ENCODE results near the gene SULT2B1.

Gene SULT2B1

DNA sequence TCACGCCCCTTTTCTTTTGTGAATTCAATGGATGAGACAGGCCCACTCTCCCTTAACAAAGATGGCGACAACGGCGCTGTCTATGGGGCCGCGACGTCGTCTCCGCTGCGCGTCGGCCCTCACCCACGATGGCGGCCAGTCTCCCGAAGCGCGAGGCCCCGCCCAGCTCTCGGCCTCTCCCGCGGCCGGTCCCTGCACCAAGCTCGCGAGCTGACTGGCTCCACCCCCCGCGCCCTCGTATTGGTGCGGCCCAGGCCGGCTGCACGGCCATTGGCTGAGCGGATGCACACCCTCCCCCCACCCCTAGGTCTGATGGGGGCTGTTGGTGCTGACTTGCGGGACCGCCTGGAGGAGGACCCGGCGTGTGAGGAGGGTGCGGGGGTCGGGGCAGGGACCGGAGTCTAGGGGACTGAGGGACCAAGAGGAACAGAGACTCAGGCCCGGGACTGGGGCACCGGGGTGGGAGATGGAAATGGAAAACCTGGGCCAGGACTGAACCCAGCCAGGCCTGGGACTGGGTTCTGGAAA is 72.2 kb downstream of the SULT2B1 start:
- Histone ChIP-seq H3K18ac (ENCODE audit: low read length) (peak overlapping the region; percentile 93), H2BK12ac (ENCODE audit: low read length) (peak overlapping the region; percentile 30), H3K4me2 (ENCODE audit: insufficient read depth, low read length, poor library complexity, severe bottlenecking) (peak overlapping the region; percentile 91), H3K27me3 (ENCODE audit: control insufficient read depth in 3 of 3, insufficient read depth in 3 of 3, low read depth in 1 of 3, low read length in 3 of 3) (no peaks in the 10 kb centered on the region), H3K27ac (replicated peaks; ENCODE audit: low read length) (peak overlapping the region; percentile 76), H3K4ac (ENCODE audit: low read length) (peak overlapping the region; percentile 77), H3K9ac (ENCODE audit: low read depth, low read length, poor library complexity) (peak overlapping the region; percentile 92), H4K91ac (ENCODE audit: low read depth, low read length, poor library complexity) (no peak overlapping the region), H2BK120ac (ENCODE audit: low read depth, low read length) (peak overlapping the region; percentile 49), H2BK5ac (ENCODE audit: low read length) (peak overlapping the region; percentile 98), H3K14ac (ENCODE audit: low read length) (no peak overlapping the region), H3K23ac (ENCODE audit: low read depth, low read length, poor library complexity) (peak overlapping the region; percentile 94), H3K36me3 (replicated peaks in 1 of 2; ENCODE audit: control insufficient read depth in 2 of 2, insufficient read depth in 2 of 2, low read length in 2 of 2) (peaks cover 2 to 31% of the 10 kb centered on the region in 2 donors), H2AFZ (ENCODE audit: low read length) (peak overlapping the region; percentile 75), H3K4me1 (ENCODE audit: control insufficient read depth in 2 of 2, insufficient read depth in 1 of 2, low read depth in 1 of 2, low read length in 2 of 2) (peaks cover 5 to 13% of the 10 kb centered on the region in 2 donors), H3K4me3 (ENCODE audit: low read length in 2 of 2) (peak overlapping the region; percentile 55 to 80), H2BK15ac (ENCODE audit: low read length) (peak overlapping the region; percentile 99), H2AK5ac (ENCODE audit: low read depth, low read length) (peak overlapping the region; percentile 95), H3K79me1 (ENCODE audit: low read depth, low read length) (peaks cover 8% of the 10 kb centered on the region), H3K9me3 (replicated peaks in 1 of 2; ENCODE audit: control insufficient read depth in 2 of 2, insufficient read depth in 1 of 2, low read depth in 1 of 2, low read length in 2 of 2) (no peaks in the 10 kb centered on the region), H4K8ac (ENCODE audit: low read depth, low read length) (no peak overlapping the region)
- peak; percentile 97 for DNase-seq (ENCODE audit: low spot score)
- WGBS, 2 donors (ENCODE audit: extremely low coverage in 2 of 2, insufficient read length in 2 of 2, insufficient replicate concordance in 1 of 2), result no CpG with 5 or more reads among the region's 40 CpGs

DNA sequence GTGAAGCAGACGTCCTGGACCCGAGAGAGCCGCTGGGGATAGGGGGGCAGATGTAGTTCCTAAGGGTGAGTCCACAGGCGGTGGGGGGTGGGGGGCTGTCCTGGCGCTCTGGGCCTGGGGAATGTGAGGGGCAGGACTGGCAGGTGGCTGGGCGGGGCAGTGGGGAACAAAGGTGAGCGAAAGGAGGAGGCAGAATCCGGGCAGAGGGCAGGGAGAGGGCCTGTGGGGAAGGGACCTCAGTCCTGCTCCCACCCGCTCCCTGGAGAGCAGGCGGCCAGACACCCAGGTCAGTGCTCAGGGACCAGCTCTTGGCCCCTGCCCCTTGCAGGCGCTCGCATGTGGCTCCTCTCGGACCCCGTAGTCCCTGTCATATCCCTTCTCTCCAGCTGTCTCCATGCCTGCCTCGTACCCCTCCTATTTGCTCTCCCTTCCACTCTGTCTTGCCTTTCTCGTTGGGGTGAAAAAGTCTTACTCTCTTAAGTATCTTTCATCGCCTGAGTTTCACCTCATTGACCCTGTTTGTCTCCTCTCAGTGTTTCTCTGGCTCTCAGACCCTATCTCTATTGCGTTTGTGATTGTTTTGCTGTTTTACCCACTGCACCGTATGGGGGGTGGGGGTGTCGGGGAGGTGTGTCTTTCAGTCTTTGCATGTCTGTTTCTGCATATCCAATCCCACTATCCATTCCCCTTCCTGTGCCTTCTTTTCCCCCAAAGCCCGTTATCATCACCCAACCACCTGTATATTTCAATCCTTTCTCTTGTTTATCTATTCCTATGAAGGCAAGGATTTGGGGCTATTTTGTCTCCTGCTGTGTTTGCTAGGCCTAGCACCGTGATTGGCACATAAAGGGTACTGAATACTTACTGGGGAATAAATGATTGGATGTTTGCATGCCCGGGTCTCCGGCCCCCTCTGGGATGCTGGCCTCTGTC is 73.1 kb downstream of the SULT2B1 start:
- Histone ChIP-seq H2AFZ (ENCODE audit: low read length) (peak overlapping the region; percentile 68), H3K4me1 (ENCODE audit: control insufficient read depth in 2 of 2, insufficient read depth in 1 of 2, low read depth in 1 of 2, low read length in 2 of 2) (peaks cover 8 to 13% of the 10 kb centered on the region in 2 donors), H2BK120ac (ENCODE audit: low read depth, low read length) (peak overlapping the region; percentile 49), H2BK5ac (ENCODE audit: low read length) (peak overlapping the region; percentile 98), H3K27me3 (ENCODE audit: control insufficient read depth in 3 of 3, insufficient read depth in 3 of 3, low read depth in 1 of 3, low read length in 3 of 3) (no peaks in the 10 kb centered on the region), H4K91ac (ENCODE audit: low read depth, low read length, poor library complexity) (no peak overlapping the region), H3K14ac (ENCODE audit: low read length) (no peak overlapping the region), H3K79me1 (ENCODE audit: low read depth, low read length) (peaks cover 8% of the 10 kb centered on the region), H3K4me2 (ENCODE audit: insufficient read depth, low read length, poor library complexity, severe bottlenecking) (peak overlapping the region; percentile 91), H3K27ac (replicated peaks; ENCODE audit: low read length) (peak overlapping the region; percentile 76), H4K8ac (ENCODE audit: low read depth, low read length) (no peak overlapping the region), H3K36me3 (replicated peaks in 1 of 2; ENCODE audit: control insufficient read depth in 2 of 2, insufficient read depth in 2 of 2, low read length in 2 of 2) (peaks cover 2 to 39% of the 10 kb centered on the region in 2 donors), H3K4me3 (ENCODE audit: low read length in 2 of 2) (peak overlapping the region; percentile 55 to 80), H2BK12ac (ENCODE audit: low read length) (no peak overlapping the region), H3K23ac (ENCODE audit: low read depth, low read length, poor library complexity) (peak overlapping the region; percentile 81), H3K4ac (ENCODE audit: low read length) (peak overlapping the region; percentile 77), H2BK15ac (ENCODE audit: low read length) (peak overlapping the region; percentile 99), H3K18ac (ENCODE audit: low read length) (peak overlapping the region; percentile 93), H3K9me3 (replicated peaks in 1 of 2; ENCODE audit: control insufficient read depth in 2 of 2, insufficient read depth in 1 of 2, low read depth in 1 of 2, low read length in 2 of 2) (no peaks in the 10 kb centered on the region), H3K9ac (ENCODE audit: low read depth, low read length, poor library complexity) (peak overlapping the region; percentile 92), H2AK5ac (ENCODE audit: low read depth, low read length) (peak overlapping the region; percentile 95)
- WGBS, 2 donors (ENCODE audit: extremely low coverage in 2 of 2, insufficient read length in 2 of 2, insufficient replicate concordance in 1 of 2), result no CpG with 5 or more reads among the region's 24 CpGs
- DNase-seq (ENCODE audit: low spot score), result no peak

DNA sequence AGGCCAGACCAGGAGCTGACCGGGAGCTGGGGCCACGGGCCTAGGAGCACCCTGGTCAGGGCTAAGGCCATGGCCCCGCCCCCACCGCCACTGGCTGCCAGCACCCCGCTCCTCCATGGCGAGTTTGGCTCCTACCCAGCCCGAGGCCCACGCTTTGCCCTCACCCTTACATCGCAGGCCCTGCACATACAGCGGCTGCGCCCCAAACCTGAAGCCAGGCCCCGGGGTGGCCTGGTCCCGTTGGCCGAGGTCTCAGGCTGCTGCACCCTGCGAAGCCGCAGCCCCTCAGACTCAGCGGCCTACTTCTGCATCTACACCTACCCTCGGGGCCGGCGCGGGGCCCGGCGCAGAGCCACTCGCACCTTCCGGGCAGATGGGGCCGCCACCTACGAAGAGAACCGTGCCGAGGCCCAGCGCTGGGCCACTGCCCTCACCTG is 73.9 kb downstream of the SULT2B1 start:
- no peaks in the 10 kb centered on the region for H3K9me3 ChIP-seq (replicated peaks in 1 of 2; ENCODE audit: control insufficient read depth in 2 of 2, insufficient read depth in 1 of 2, low read depth in 1 of 2, low read length in 2 of 2)
- no peak overlapping the region for H2BK5ac ChIP-seq (ENCODE audit: low read length)
- no peak overlapping the region for H4K91ac ChIP-seq (ENCODE audit: low read depth, low read length, poor library complexity)
- no peaks in the 10 kb centered on the region for H3K27me3 ChIP-seq (ENCODE audit: control insufficient read depth in 3 of 3, insufficient read depth in 3 of 3, low read depth in 1 of 3, low read length in 3 of 3)
- H3K23ac ChIP-seq (ENCODE audit: low read depth, low read length, poor library complexity), result peak overlapping the region; percentile 81
- H2BK12ac ChIP-seq (ENCODE audit: low read length), result peak overlapping the region; percentile 78
- WGBS, 2 donors (ENCODE audit: extremely low coverage in 2 of 2, insufficient read length in 2 of 2, insufficient replicate concordance in 1 of 2), result no CpG with 5 or more reads among the region's 30 CpGs
- peak overlapping the region; percentile 60 for H3K18ac ChIP-seq (ENCODE audit: low read length)
- H3K4me1 ChIP-seq (ENCODE audit: control insufficient read depth in 2 of 2, insufficient read depth in 1 of 2, low read depth in 1 of 2, low read length in 2 of 2), result peaks cover 14 to 20% of the 10 kb centered on the region in 2 donors
- H3K36me3 ChIP-seq (replicated peaks in 1 of 2; ENCODE audit: control insufficient read depth in 2 of 2, insufficient read depth in 2 of 2, low read length in 2 of 2), result peaks cover 2 to 44% of the 10 kb centered on the region in 2 donors
- no peak overlapping the region for H3K4me3 ChIP-seq (ENCODE audit: low read length in 2 of 2)
- no peak overlapping the region for H3K4me2 ChIP-seq (ENCODE audit: insufficient read depth, low read length, poor library complexity, severe bottlenecking)
- H2AFZ ChIP-seq (ENCODE audit: low read length), result no peak overlapping the region
- no peak overlapping the region for H3K4ac ChIP-seq (ENCODE audit: low read length)
- H3K79me1 ChIP-seq (ENCODE audit: low read depth, low read length), result peaks cover 5% of the 10 kb centered on the region
- H3K27ac ChIP-seq (replicated peaks; ENCODE audit: low read length), result no peak overlapping the region
- peak overlapping the region; percentile 44 for H2AK5ac ChIP-seq (ENCODE audit: low read depth, low read length)
- peak overlapping the region; percentile 67 for H3K9ac ChIP-seq (ENCODE audit: low read depth, low read length, poor library complexity)
- no peak overlapping the region for H2BK120ac ChIP-seq (ENCODE audit: low read depth, low read length)
- H3K14ac ChIP-seq (ENCODE audit: low read length), result no peak overlapping the region
- no peak overlapping the region for H2BK15ac ChIP-seq (ENCODE audit: low read length)
- no peak for DNase-seq (ENCODE audit: low spot score)
- H4K8ac ChIP-seq (ENCODE audit: low read depth, low read length), result no peak overlapping the region
